Measurements from ENCODE around the gene HES7. TPM values are rescaled to one million over a fixed set of nuclear protein-coding genes. Genes with fewer than 3 reads are reported as not detected.

The HES7 gene
- polyA plus RNA-seq, 1 donor from 2014 or later = 15.3 TPM

- Histone ChIP-seq H3K9ac (ENCODE audit: low read length) (no peak overlapping the region), H3K9me2 (ENCODE audit: insufficient read depth, low read length) (no peaks in the 10 kb centered on the region), H3K4me2 (ENCODE audit: low read length) (no peak overlapping the region), H3K27ac (ENCODE audit: low read length) (no peak overlapping the region), H3K4me3 (ENCODE audit: low read length) (no peak overlapping the region), H4K20me1 (ENCODE audit: insufficient read depth) (no peaks in the 10 kb centered on the region), H3K36me3 (ENCODE audit: insufficient read depth, low read length) (no peaks in the 10 kb centered on the region), H3F3A (ENCODE audit: insufficient read depth, low read length, poor library complexity, severe bottlenecking) (peaks cover 21% of the 10 kb centered on the region), H3K27me3 (ENCODE audit: insufficient read depth, low read depth, low read length) (no peaks in the 10 kb centered on the region), H2AFZ (ENCODE audit: low read depth, low read length) (no peak overlapping the region), H3K9me3 (ENCODE audit: low read length) (no peaks in the 10 kb centered on the region), H3K79me2 (replicated peaks; ENCODE audit: insufficient read depth, low read length) (no peaks in the 10 kb centered on the region)
- TF ChIP-seq EZH2 (IDR thresholded peaks at IDR 0.05; ENCODE audit: borderline replicate concordance, insufficient read depth, low read length, poor library complexity, severe bottlenecking) (no peak), RAD21 (conservative IDR thresholded peaks at IDR 0.05) (no peak), EP300 (conservative IDR thresholded peaks at IDR 0.05; ENCODE audit: poor library complexity, severe bottlenecking) (no peak), SMC3 (conservative IDR thresholded peaks at IDR 0.05; ENCODE audit: poor library complexity) (no peak), TAF1 (IDR thresholded peaks at IDR 0.05; ENCODE audit: low read depth) (no peak), POLR2AphosphoS5 (IDR thresholded peaks at IDR 0.05) (no peak), MXI1 (conservative IDR thresholded peaks at IDR 0.05; ENCODE audit: poor library complexity, severe bottlenecking) (no peak)
- TF ChIP-seq, protein P1, sequence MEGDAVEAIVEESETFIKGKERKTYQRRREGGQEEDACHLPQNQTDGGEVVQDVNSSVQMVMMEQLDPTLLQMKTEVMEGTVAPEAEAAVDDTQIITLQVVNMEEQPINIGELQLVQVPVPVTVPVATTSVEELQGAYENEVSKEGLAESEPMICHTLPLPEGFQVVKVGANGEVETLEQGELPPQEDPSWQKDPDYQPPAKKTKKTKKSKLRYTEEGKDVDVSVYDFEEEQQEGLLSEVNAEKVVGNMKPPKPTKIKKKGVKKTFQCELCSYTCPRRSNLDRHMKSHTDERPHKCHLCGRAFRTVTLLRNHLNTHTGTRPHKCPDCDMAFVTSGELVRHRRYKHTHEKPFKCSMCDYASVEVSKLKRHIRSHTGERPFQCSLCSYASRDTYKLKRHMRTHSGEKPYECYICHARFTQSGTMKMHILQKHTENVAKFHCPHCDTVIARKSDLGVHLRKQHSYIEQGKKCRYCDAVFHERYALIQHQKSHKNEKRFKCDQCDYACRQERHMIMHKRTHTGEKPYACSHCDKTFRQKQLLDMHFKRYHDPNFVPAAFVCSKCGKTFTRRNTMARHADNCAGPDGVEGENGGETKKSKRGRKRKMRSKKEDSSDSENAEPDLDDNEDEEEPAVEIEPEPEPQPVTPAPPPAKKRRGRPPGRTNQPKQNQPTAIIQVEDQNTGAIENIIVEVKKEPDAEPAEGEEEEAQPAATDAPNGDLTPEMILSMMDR (IDR thresholded peaks at IDR 0.05; ENCODE audit: poor library complexity, severe bottlenecking) = no peak
- TF ChIP-seq, protein P2, sequence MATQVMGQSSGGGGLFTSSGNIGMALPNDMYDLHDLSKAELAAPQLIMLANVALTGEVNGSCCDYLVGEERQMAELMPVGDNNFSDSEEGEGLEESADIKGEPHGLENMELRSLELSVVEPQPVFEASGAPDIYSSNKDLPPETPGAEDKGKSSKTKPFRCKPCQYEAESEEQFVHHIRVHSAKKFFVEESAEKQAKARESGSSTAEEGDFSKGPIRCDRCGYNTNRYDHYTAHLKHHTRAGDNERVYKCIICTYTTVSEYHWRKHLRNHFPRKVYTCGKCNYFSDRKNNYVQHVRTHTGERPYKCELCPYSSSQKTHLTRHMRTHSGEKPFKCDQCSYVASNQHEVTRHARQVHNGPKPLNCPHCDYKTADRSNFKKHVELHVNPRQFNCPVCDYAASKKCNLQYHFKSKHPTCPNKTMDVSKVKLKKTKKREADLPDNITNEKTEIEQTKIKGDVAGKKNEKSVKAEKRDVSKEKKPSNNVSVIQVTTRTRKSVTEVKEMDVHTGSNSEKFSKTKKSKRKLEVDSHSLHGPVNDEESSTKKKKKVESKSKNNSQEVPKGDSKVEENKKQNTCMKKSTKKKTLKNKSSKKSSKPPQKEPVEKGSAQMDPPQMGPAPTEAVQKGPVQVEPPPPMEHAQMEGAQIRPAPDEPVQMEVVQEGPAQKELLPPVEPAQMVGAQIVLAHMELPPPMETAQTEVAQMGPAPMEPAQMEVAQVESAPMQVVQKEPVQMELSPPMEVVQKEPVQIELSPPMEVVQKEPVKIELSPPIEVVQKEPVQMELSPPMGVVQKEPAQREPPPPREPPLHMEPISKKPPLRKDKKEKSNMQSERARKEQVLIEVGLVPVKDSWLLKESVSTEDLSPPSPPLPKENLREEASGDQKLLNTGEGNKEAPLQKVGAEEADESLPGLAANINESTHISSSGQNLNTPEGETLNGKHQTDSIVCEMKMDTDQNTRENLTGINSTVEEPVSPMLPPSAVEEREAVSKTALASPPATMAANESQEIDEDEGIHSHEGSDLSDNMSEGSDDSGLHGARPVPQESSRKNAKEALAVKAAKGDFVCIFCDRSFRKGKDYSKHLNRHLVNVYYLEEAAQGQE (IDR thresholded peaks at IDR 0.05; ENCODE audit: borderline replicate concordance) = no peak
These were observed 17.8 kb upstream of the HES7 start for GRCh38 chr17:8141741-8142140.

DNA sequence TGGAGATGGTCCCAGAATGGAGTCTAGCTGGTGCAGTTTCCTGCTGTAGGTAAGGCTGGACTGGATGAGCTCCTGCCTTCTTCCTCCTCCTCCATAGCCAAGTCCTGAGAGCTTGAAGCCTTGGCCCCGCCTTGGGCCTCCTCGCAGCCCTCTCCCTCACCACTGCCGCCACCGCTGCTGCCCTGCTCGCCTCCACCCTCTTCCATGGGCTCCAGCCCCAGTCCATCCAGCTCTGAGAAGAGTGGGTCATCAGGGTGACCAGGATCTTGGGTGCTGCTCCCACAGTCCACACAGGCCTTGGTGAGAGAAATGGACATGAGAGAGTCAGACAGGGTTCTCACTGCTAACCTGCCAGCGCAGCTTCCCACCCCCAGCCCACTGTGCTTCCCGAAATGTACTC is 17.1 kb upstream of the HES7 start:
- Histone ChIP-seq H2AFZ (ENCODE audit: low read depth, low read length) (no peak overlapping the region), H3K9ac (ENCODE audit: low read length) (no peak overlapping the region), H3K4me2 (ENCODE audit: low read length) (no peak overlapping the region), H3K79me2 (replicated peaks; ENCODE audit: insufficient read depth, low read length) (no peaks in the 10 kb centered on the region), H3K36me3 (ENCODE audit: insufficient read depth, low read length) (no peaks in the 10 kb centered on the region), H3K9me3 (ENCODE audit: low read length) (no peaks in the 10 kb centered on the region), H4K20me1 (ENCODE audit: insufficient read depth) (no peaks in the 10 kb centered on the region), H3K27ac (ENCODE audit: low read length) (no peak overlapping the region), H3K27me3 (ENCODE audit: insufficient read depth, low read depth, low read length) (no peaks in the 10 kb centered on the region), H3K9me2 (ENCODE audit: insufficient read depth, low read length) (no peaks in the 10 kb centered on the region), H3K4me3 (ENCODE audit: low read length) (no peak overlapping the region), H3F3A (ENCODE audit: insufficient read depth, low read length, poor library complexity, severe bottlenecking) (peaks cover 21% of the 10 kb centered on the region)
- TF ChIP-seq RAD21 (conservative IDR thresholded peaks at IDR 0.05) (no peak), POLR2AphosphoS5 (IDR thresholded peaks at IDR 0.05) (no peak), EP300 (conservative IDR thresholded peaks at IDR 0.05; ENCODE audit: poor library complexity, severe bottlenecking) (no peak)

All from neural cell (in vitro differentiated cells).